Immature natural killer cell (primary cell): ENCODE results near the gene KCNK10. TPM values are rescaled to one million over a fixed set of nuclear protein-coding genes. Genes with fewer than 3 reads are reported as not detected.

Experiments
- DNase-seq, 3 donors: peaks; one replicate each; pipeline ENCODE4 v3.0.0; 2022; ENCODE audit warnings: mixed read lengths in 1 of 3
- H3K27ac Mint-ChIP-seq, 6 donors: one replicate each; pipeline ENCODE4 v1.8.0; 2020; ENCODE audit warnings: mixed read lengths in 6 of 6, mild to moderate bottlenecking in 5 of 6, inconsistent platforms in 4 of 6, moderate library complexity in 3 of 6
- H3K27me3 Mint-ChIP-seq, 3 donors: one replicate each; pipeline ENCODE4 v1.8.0; 2020 to 2021; ENCODE audit warnings: low read depth in 3 of 3, mild to moderate bottlenecking in 3 of 3, mixed read lengths in 3 of 3, moderate library complexity in 3 of 3, inconsistent platforms in 1 of 3
- H3K36me3 Mint-ChIP-seq, 3 donors: one replicate each; pipeline ENCODE4 v1.8.0; 2020; ENCODE audit warnings: mixed read lengths in 3 of 3, inconsistent platforms in 2 of 3, mild to moderate bottlenecking in 2 of 3
- H3K4me1 Mint-ChIP-seq, 2 donors: one replicate each; pipeline ENCODE4 v1.8.0; 2020; ENCODE audit warnings: inconsistent platforms in 2 of 2, mild to moderate bottlenecking in 2 of 2, mixed read lengths in 2 of 2, moderate library complexity in 1 of 2
- H3K4me3 Mint-ChIP-seq, 5 donors: one replicate each; pipeline ENCODE4 v1.8.0; 2020; ENCODE audit warnings: mild to moderate bottlenecking in 5 of 5, mixed read lengths in 5 of 5, inconsistent platforms in 3 of 5, moderate library complexity in 3 of 5
- H3K9me3 Mint-ChIP-seq, 6 donors: one replicate each; pipeline ENCODE4 v1.8.0; 2020; ENCODE audit warnings: mild to moderate bottlenecking in 6 of 6, mixed read lengths in 6 of 6, inconsistent platforms in 4 of 6, moderate library complexity in 3 of 6
- polyA plus RNA-seq, 3 donors: library from polyadenylated mRNA; unstranded; fragments of 300-500 nt; fragmentation: Illumina TruSeq; gene quantifications; one replicate each; pipeline ENCODE4 v1.2.3, GENCODE V29; 2021

Gene KCNK10
- polyA plus RNA-seq, 3 donors from 2014 or later = not detected

DNA sequence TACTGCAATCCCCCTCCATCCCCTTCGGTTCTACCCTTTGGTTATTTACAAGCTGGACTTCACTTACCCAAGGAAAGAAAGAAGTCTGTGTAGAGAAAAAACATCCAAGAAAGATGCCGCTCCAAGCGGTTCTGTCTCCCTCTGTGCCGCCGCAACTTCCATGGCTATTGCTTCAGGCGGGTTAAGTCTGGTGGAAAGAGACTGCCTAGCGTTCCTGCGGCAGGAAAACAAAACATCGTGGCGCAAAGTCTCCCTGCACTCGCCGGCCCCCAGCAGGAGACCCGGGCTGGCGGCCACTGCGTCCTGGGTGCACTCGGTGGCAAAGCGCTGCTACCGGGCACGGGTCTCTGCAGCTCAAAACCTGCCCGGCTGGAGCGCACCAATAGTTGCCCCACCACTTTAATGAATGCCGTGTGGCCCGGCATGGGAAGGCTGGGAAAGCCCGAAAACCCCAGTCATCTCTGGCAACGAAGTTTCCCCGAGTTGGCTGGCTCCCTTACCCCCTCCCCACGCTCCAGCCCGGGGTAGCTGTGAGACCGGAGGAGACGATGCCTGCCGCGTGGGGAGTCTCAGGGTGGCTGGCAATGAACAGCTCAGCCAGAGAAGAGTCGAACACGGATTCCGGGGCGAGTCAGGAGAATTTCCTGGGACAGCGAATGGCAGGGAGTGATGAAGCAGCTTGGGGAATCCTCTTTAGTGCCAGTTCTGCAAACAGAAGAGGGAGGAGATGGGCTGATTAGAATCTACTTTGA, 3.5 kb upstream of the KCNK10 start:
- H3K27ac Mint-ChIP-seq = no peak overlapping the region
- peaks cover 0 to 2% (median 0%) of the 10 kb centered on the region in 6 donors for H3K9me3 Mint-ChIP-seq
- no peak for DNase-seq
- no peak overlapping the region for H3K4me3 Mint-ChIP-seq
- peaks cover 17 to 33% (median 28%) of the 10 kb centered on the region in 3 donors for H3K27me3 Mint-ChIP-seq
- no peaks in the 10 kb centered on the region for H3K36me3 Mint-ChIP-seq
- peaks cover 0 to 4% of the 10 kb centered on the region in 2 donors for H3K4me1 Mint-ChIP-seq

DNA sequence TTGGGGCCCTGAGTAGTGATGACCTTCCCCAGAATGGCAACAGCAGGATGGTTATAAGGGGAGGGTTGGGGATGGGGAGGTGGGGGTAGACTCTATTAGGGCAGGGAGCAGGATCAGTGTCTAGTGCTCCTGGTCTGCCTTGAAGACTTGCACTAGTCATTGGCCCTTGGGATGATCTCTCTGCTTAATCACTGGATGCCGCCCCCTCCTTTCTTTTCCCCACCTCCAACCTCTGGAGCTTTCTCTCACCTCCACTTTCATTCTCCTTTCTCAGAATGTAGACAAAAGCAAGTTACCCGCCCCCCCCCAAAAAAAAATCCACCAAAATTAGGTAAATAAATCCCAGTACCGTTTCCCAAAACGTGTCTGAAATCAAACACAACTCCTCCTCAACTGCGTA, 2.8 kb upstream of the KCNK10 start:
- H3K4me1 Mint-ChIP-seq = peaks cover 0 to 4% of the 10 kb centered on the region in 2 donors
- H3K27me3 Mint-ChIP-seq = peaks cover 17 to 30% (median 28%) of the 10 kb centered on the region in 3 donors
- no peak for DNase-seq
- H3K36me3 Mint-ChIP-seq = no peaks in the 10 kb centered on the region
- no peak overlapping the region for H3K4me3 Mint-ChIP-seq
- H3K27ac Mint-ChIP-seq = no peak overlapping the region
- peaks cover 0 to 2% (median 0%) of the 10 kb centered on the region in 6 donors for H3K9me3 Mint-ChIP-seq

DNA sequence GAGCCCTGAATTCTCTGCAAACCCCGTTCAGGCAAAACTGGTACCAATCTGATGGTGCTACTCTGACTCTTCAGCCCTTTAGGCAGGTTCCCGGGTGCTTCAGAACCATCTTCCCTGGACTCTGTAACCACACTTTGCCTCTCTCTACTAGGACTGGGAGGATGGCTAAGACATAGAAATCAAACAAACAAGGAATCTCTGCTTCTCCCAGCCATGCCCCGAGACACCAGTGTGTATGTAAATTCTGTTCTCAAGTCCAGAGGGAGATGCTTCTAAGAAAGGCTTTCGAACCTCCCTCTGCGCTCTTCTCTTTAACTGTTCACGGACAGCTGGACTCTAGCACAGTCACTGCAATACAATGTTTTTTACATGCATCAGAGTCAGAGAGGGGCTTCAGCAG, 1.9 kb upstream of the KCNK10 start:
- Mint-ChIP-seq H3K9me3 (peaks cover 0 to 2% (median 0%) of the 10 kb centered on the region in 6 donors), H3K27ac (no peak overlapping the region), H3K4me3 (no peak overlapping the region), H3K27me3 (peaks cover 17 to 30% (median 28%) of the 10 kb centered on the region in 3 donors), H3K36me3 (no peaks in the 10 kb centered on the region), H3K4me1 (peaks cover 0 to 4% of the 10 kb centered on the region in 2 donors)
- no peak for DNase-seq

DNA sequence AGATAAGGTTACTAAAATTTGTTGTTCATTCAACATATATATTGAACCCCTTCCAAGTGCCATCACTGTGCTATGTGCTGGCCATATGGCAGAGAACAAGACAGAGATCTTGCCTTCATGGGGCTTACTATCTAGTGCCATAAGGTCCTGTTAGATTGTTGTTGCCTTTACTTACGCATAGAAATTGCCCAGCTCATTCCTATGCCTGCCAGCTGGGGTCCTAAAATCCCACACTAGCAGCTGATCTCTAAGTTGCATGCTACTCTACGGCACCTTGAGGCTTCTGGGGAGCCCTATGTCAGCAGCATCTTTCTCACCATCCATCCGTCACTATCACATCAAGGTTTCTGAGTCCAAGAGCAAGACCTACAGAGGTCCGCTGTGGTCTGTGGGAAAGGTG, 1.4 kb upstream of the KCNK10 start:
- H3K27ac Mint-ChIP-seq = no peak overlapping the region
- peak overlapping the region in 1 of 5 donors; percentile 1 for H3K4me3 Mint-ChIP-seq
- peaks cover 17 to 30% (median 28%) of the 10 kb centered on the region in 3 donors for H3K27me3 Mint-ChIP-seq
- peaks cover 0 to 4% of the 10 kb centered on the region in 2 donors for H3K4me1 Mint-ChIP-seq
- no peak for DNase-seq
- H3K9me3 Mint-ChIP-seq = peaks cover 0 to 2% (median 0%) of the 10 kb centered on the region in 6 donors
- no peaks in the 10 kb centered on the region for H3K36me3 Mint-ChIP-seq

DNA sequence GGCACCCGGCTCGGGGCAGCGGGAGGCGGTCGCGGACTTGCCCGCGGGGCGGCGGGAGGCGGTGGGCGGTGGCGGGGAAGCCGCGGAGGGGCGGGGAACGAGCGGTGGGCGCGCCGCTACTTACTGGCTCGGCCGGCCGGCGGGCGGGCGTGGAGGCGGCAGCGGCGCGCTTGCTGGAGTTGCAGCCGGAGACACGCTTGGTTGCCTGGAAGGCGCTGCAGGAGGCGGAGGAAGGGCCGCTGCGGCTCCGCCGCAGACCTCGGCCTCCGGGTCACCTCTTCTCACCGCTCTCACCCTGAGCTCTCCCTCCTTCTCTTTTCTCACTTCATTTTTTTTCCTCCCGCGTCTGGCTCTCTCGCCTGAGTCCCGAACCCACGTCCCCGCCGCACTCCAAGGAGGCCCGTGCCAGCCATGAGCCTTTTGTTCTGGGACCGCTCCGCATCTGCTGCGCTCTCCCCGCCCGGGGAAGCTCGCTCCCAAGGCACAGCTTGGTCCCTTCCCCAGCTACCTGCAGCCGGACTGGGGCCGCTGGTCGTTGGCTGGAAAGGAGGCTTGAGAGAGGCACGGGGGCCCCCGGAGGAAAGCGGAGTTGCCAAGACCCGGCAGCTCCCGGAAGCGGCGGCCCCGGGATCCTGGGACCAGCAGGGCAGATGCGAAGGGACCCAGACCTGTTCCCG, 592 bp upstream of the KCNK10 start:
- peak overlapping the region in 3 of 5 donors; percentile 1 to 41 (median 22) for H3K4me3 Mint-ChIP-seq
- H3K27ac Mint-ChIP-seq = no peak overlapping the region
- no peaks in the 10 kb centered on the region for H3K36me3 Mint-ChIP-seq
- peaks cover 0 to 2% (median 0%) of the 10 kb centered on the region in 6 donors for H3K9me3 Mint-ChIP-seq
- DNase-seq = no peak
- H3K4me1 Mint-ChIP-seq = peaks cover 0 to 4% of the 10 kb centered on the region in 2 donors
- H3K27me3 Mint-ChIP-seq = peaks cover 16 to 30% (median 28%) of the 10 kb centered on the region in 3 donors

DNA sequence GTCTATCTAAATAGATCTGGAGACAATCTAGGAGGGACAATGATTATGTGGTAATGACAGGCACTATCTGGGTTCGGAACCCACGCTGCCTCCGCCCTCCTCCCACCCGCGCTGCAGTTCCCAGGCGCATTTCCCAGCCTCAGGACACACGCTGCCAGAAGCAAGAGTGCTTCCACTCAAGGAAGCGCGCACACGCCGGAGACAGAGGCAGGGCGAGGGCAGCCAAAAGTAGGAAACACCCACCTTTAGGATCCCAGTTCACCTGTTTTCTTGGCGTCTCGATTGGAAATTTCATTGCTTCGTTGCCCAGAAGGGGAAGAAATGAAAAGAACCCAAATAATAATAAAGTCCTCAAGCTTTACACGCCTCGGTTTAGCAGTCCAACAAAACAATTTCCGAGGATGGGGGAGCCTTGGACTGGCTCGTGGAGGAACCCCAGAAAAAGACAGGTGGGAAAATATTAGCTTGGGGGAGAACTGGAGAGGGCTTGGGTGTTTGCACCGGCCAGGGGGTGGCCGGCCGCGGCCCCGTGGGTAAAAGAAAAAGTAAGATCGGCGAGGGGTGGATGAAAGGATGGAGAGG, 474 bp downstream of the KCNK10 start:
- peaks cover 0 to 2% (median 0%) of the 10 kb centered on the region in 6 donors for H3K9me3 Mint-ChIP-seq
- peak overlapping the region in 3 of 5 donors; percentile 25 to 50 (median 31) for H3K4me3 Mint-ChIP-seq
- no peak for DNase-seq

DNA sequence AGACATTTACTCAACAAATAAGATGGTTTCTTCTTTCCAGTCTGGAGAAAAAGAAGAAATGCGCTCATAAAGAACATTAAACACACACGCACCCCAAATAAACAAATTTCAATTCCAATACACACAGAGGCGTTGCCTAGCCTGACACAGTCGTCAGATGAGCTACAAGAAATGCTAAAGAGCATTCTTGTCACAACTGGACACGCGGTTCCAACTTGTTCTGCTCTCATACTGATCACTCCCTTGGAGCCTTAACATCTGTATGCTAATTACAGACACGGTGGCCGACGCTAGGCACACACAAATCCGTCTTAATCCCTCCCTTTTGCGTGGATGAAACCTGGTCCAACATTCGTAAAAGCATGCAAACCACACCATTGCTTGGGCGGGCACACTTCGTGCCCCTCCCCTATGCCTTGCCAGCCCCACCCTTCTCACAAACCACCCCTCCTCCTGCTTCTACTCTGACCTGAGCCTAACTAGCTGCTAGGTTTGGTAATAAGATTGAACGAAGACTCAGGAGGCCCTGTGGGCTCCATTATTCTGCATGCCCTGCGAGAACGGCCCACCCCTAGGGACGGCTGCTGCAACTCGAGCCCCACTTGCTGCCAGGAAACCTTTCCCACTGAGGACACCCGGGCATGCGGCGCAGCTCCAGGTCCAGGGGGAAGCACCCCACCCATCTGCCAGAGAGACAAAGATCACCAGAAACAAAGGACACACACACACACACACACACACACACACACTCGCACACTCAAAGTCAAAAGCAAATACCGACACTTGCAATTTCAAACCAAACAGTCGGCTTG, 1.2 kb downstream of the KCNK10 start:
- Mint-ChIP-seq H3K9me3 (peaks cover 0 to 2% (median 0%) of the 10 kb centered on the region in 6 donors), H3K27me3 (peaks cover 11 to 18% (median 16%) of the 10 kb centered on the region in 3 donors), H3K4me3 (no peak overlapping the region), H3K27ac (no peak overlapping the region), H3K4me1 (peaks cover 0 to 4% of the 10 kb centered on the region in 2 donors), H3K36me3 (no peaks in the 10 kb centered on the region)
- DNase-seq = no peak

More for the DNA sequence above, 474 bp downstream of the KCNK10 start:
- Mint-ChIP-seq H3K36me3 (no peaks in the 10 kb centered on the region), H3K27me3 (peaks cover 11 to 25% (median 23%) of the 10 kb centered on the region in 3 donors), H3K27ac (no peak overlapping the region), H3K4me1 (peaks cover 0 to 4% of the 10 kb centered on the region in 2 donors)

DNA sequence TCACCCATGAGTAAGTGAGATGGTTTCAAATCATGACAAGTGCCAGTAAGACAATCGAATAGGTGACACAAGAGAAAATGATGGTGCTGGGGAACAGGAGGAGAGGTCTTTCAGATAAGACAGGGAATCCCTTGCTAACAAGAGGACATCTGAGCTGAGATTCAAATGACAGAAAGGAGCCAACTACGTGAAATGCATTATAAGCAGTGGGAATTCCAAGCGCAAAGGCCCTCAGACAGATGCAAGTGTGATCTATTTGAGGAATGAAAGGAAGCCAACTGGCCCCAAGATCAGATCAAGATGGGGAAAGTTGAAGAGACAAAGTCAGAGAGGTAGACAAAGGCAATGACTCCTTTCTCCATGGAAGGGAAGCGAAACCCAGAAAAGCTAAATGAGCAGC, 4.7 kb downstream of the KCNK10 start:
- H3K27me3 Mint-ChIP-seq = peaks cover 0 to 11% (median 3%) of the 10 kb centered on the region in 3 donors

DNA sequence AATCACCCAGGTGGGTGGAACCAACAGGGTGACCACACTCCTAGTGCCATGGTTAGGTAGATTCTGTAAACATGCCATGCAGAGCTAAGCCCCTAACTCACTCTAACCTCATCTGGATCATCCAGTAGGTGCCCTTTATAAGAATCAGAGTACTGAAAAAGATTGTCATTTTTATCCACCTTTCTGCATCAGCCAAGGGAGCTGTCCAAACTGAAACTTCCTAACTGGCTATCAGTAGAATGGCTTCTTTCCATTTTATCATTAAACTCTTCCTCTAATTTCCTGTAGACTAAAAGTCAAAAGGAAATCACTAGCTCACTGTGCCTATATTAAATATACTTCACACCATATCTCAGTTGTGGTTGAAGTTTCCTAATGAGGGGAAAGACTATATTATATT, 6.5 kb downstream of the KCNK10 start:
- no peaks in the 10 kb centered on the region for H3K36me3 Mint-ChIP-seq
- no peak overlapping the region for H3K27ac Mint-ChIP-seq
- H3K4me3 Mint-ChIP-seq = no peak overlapping the region
- no peaks in the 10 kb centered on the region for H3K4me1 Mint-ChIP-seq
- no peak for DNase-seq
- peaks cover 2 to 7% (median 3%) of the 10 kb centered on the region in 3 donors for H3K27me3 Mint-ChIP-seq
- H3K9me3 Mint-ChIP-seq = peaks cover 0 to 2% (median 0%) of the 10 kb centered on the region in 6 donors

More for the DNA sequence above, 4.7 kb downstream of the KCNK10 start:
- Mint-ChIP-seq H3K4me3 (no peak overlapping the region), H3K4me1 (no peaks in the 10 kb centered on the region), H3K27ac (no peak overlapping the region), H3K9me3 (no peaks in the 10 kb centered on the region), H3K36me3 (no peaks in the 10 kb centered on the region)
- DNase-seq = no peak

DNA sequence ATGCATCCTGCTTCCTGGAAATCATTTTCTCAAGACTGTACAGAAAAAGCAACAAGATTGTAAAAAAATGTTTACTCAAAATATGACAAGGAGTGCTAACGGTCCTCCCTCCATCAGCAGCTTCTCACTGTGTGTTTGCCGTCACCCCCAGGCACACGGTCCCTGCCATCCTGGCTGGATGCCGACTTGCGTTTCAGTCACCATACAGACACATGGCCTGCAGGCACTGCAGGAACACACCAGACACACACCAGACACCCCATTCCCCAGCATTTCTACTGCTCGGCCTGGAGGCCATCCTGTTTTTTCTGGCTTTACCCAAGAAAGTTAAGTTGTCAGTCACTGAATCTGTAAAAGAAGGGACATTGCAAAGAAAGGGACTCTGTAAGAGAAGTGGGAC, 10.8 kb downstream of the KCNK10 start:
- peaks cover 0 to 2% (median 0%) of the 10 kb centered on the region in 6 donors for H3K9me3 Mint-ChIP-seq
- H3K4me1 Mint-ChIP-seq = no peaks in the 10 kb centered on the region

DNA sequence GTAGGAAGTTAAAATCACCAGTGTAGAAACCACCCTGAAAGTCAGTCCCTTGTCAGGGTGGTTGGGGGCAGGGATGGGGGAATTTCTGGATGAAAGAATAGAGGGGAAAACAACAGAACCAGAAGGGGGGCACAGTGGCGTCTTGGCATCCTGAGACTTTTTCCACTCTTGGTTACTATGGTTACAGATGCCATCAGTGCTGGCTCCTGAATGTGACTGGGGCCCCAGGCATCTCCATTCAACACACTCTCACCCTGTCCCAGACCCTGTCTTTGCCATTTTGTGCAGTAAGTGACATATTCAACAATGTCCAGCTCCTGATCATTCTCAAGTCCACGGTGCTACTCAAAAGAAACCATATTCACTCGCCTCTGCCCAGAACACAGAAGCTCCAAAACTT, 11.3 kb downstream of the KCNK10 start:
- no peaks in the 10 kb centered on the region for H3K4me1 Mint-ChIP-seq
- peaks cover 0 to 8% (median 4%) of the 10 kb centered on the region in 3 donors for H3K27me3 Mint-ChIP-seq
- no peaks in the 10 kb centered on the region for H3K36me3 Mint-ChIP-seq
- H3K9me3 Mint-ChIP-seq = peaks cover 0 to 2% (median 0%) of the 10 kb centered on the region in 6 donors
- no peak overlapping the region for H3K27ac Mint-ChIP-seq
- DNase-seq = no peak
- no peak overlapping the region for H3K4me3 Mint-ChIP-seq

More for the DNA sequence above, 10.8 kb downstream of the KCNK10 start:
- DNase-seq = no peak
- no peak overlapping the region for H3K27ac Mint-ChIP-seq
- no peak overlapping the region for H3K4me3 Mint-ChIP-seq
- H3K27me3 Mint-ChIP-seq = peaks cover 0 to 7% (median 2%) of the 10 kb centered on the region in 3 donors
- no peaks in the 10 kb centered on the region for H3K36me3 Mint-ChIP-seq

DNA sequence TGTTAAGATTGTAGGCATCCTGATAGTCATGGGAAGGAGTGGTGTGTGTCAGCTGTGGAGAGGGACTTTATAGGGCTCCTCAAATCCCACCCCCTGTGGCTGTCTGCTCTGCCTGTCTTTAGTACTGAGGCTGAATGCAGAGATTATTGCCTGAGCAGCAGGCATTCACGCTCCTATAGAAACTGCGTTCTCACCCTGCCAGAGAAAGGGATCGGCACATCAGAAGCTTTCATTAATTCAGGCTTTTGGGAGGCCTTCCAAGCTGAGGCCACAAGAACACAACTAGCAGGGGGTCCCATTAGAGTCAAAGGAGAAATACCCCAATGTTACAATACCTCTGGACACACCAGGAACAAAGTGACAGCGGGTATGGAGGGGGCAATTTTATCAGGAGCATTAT, 12.6 kb downstream of the KCNK10 start:
- Mint-ChIP-seq H3K4me3 (no peak overlapping the region), H3K9me3 (peaks cover 0 to 2% (median 0%) of the 10 kb centered on the region in 6 donors), H3K27me3 (peaks cover 0 to 4% (median 2%) of the 10 kb centered on the region in 3 donors), H3K27ac (no peak overlapping the region), H3K4me1 (no peaks in the 10 kb centered on the region), H3K36me3 (no peaks in the 10 kb centered on the region)
- no peak for DNase-seq

DNA sequence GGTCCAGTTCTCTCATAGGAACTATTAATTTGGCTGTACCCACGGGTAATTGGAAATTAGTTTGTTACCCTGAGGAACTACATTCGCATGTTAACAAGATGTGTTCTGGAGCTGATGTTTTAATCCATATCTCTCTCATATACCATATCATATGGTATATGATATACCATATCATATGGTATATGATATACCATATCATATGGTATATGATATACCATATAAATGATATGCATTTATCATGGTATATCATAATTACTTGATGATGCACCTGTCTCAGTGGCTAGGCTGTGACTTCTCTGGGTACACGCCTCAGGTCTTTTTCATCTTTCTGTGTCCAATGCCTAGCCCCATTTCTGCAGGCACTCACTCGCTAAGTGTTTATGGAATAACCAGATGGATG, 13.0 kb downstream of the KCNK10 start:
- peaks cover 0 to 2% (median 0%) of the 10 kb centered on the region in 6 donors for H3K9me3 Mint-ChIP-seq
- DNase-seq = no peak
- peaks cover 0 to 7% (median 2%) of the 10 kb centered on the region in 3 donors for H3K27me3 Mint-ChIP-seq
- no peak overlapping the region for H3K27ac Mint-ChIP-seq
- H3K4me3 Mint-ChIP-seq = no peak overlapping the region
- H3K4me1 Mint-ChIP-seq = no peaks in the 10 kb centered on the region
- H3K36me3 Mint-ChIP-seq = no peaks in the 10 kb centered on the region
